Natural killer cell (primary cell): ENCODE results near the gene RSU1. TPM values are rescaled to one million over a fixed set of nuclear protein-coding genes. Genes with fewer than 3 reads are reported as not detected.

ENCODE experiments used
- ATAC-seq, 3 donors: fragments of 150-1000 bp in 2 of 3; fragments of 200-7000 bp in 1 of 3; cut with Tn5 transposase; 1 replicate in 1 of 3; 2 replicates in 2 of 3; pipeline ENCODE4 v1.10.0; 2021; ENCODE audit warnings: mild to moderate bottlenecking in 2 of 3, moderate library complexity in 2 of 3
- DNase-seq, 2 donors: peaks; one replicate each; pipeline versions ENCODE4 v3.0.0 to v3.0.0-alpha.2; 2013 to 2021; ENCODE audit warnings: mixed read lengths in 1 of 2
- H3K27ac ChIP-seq: one replicate; pipeline ENCODE4 v1.5.1; 2013; ENCODE audit warnings: mild to moderate bottlenecking, low read length
- H3K27me3 ChIP-seq: one replicate; pipeline ENCODE4 v1.6.1; 2013; ENCODE audit warnings: low read length; ENCODE audit not compliant: control insufficient read depth, insufficient read depth
- H3K36me3 ChIP-seq: one replicate; pipeline ENCODE4 v1.6.1; 2013; ENCODE audit warnings: low read length; ENCODE audit not compliant: control insufficient read depth, insufficient read depth
- H3K4me1 ChIP-seq: one replicate; pipeline ENCODE4 v1.6.1; 2013; ENCODE audit warnings: low read length; ENCODE audit not compliant: control insufficient read depth, insufficient read depth
- H3K4me3 ChIP-seq: one replicate; pipeline ENCODE4 v1.5.1; 2013; ENCODE audit warnings: low read length
- H3K9me3 ChIP-seq: one replicate; pipeline ENCODE4 v1.6.1; 2013; ENCODE audit warnings: low read length; ENCODE audit not compliant: control insufficient read depth, insufficient read depth
- H3K27ac Mint-ChIP-seq, 2 donors: one replicate each; pipeline ENCODE4 v1.8.0; 2022; ENCODE audit warnings: mild to moderate bottlenecking in 2 of 2, mixed read lengths in 2 of 2, moderate library complexity in 1 of 2
- H3K27me3 Mint-ChIP-seq, 2 donors: one replicate each; pipeline ENCODE4 v1.8.0; 2022; ENCODE audit warnings: low read depth in 2 of 2, mixed read lengths in 2 of 2
- H3K36me3 Mint-ChIP-seq: one replicate; pipeline ENCODE4 v1.8.0; 2022; ENCODE audit warnings: mixed read lengths
- H3K4me1 Mint-ChIP-seq, 2 donors: one replicate each; pipeline ENCODE4 v1.8.0; 2022; ENCODE audit warnings: mixed read lengths in 2 of 2
- H3K4me3 Mint-ChIP-seq: one replicate; pipeline ENCODE4 v1.8.0; 2022; ENCODE audit warnings: mild to moderate bottlenecking, moderate library complexity, mixed read lengths
- H3K9me3 Mint-ChIP-seq, 2 donors: one replicate each; pipeline ENCODE4 v1.8.0; 2022; ENCODE audit warnings: mixed read lengths in 2 of 2
- CTCF ChIP-seq: fragments of 200-600 bp; IDR thresholded peaks from one replicate; pipeline ENCODE4 v1.8.0; 2022; ENCODE audit warnings: antibody characterized with exemption
- WGBS: methylation state at CpG from one replicate; pipeline ENCODE4 v1.1.7; 2013; ENCODE audit warnings: missing lambda C conversion rate; ENCODE audit not compliant: insufficient coverage; 5-methylcytosine and 5-hydroxymethylcytosine counted together
- intact Hi-C: fragments of 100-400 bp; cut with micrococcal nuclease; formaldehyde crosslinking; loops from one replicate; pipeline ENCODE4 v1.14.2; 2022
- total RNA-seq, 4 donors: library from RNA; stranded (reverse); fragments of 120-200 nt in 1 of 4; gene quantifications; one replicate each; pipeline versions ENCODE4 v1.2.3 to v1.2.4, GENCODE V29; 2013 to 2022

Gene RSU1
- total RNA-seq, 3 donors from 2014 or later (not counting 1 experiment from before 2014, with no cell fraction given) = 75.0 to 85.3 (median 80.0) TPM

GRCh38 chr10:16681521-16681920 is 135.7 kb downstream of the RSU1 start:
- Histone ChIP-seq H3K36me3 (no peaks in the 10 kb centered on the region), H3K9me3 (no peaks in the 10 kb centered on the region), H3K4me1 (no peaks in the 10 kb centered on the region), H3K4me3 (no peak overlapping the region), H3K27me3 (no peaks in the 10 kb centered on the region), H3K27ac (no peak overlapping the region)
- Mint-ChIP-seq H3K27ac (no peak overlapping the region), H3K9me3 (no peaks in the 10 kb centered on the region), H3K36me3 (peaks cover 13% of the 10 kb centered on the region), H3K4me3 (no peak overlapping the region), H3K4me1 (peaks cover 13% of the 10 kb centered on the region in 2 donors), H3K27me3 (no peaks in the 10 kb centered on the region)
- ATAC-seq (no peak), DNase-seq (no peak)
- no peak for TF ChIP-seq CTCF
- intact Hi-C loops = no loop called here
- WGBS = 73% methylated on average over 1 of the region's 1 CpG

GRCh38 chr10:16679511-16679910 is 137.7 kb downstream of the RSU1 start:
- intact Hi-C loops = no loop called here
- TF ChIP-seq CTCF = no peak
- no peaks in the 10 kb centered on the region for H3K27me3 ChIP-seq
- H3K4me3 ChIP-seq = no peak overlapping the region
- no peaks in the 10 kb centered on the region for H3K9me3 Mint-ChIP-seq
- H3K4me1 Mint-ChIP-seq = peaks cover 13 to 20% of the 10 kb centered on the region in 2 donors
- no peaks in the 10 kb centered on the region for H3K4me1 ChIP-seq
- no peaks in the 10 kb centered on the region for H3K27me3 Mint-ChIP-seq
- no peaks in the 10 kb centered on the region for H3K36me3 ChIP-seq
- H3K9me3 ChIP-seq = no peaks in the 10 kb centered on the region
- peaks cover 13% of the 10 kb centered on the region for H3K36me3 Mint-ChIP-seq
- no peak overlapping the region for H3K27ac ChIP-seq
- H3K27ac Mint-ChIP-seq = no peak overlapping the region
- no peak for ATAC-seq
- DNase-seq = no peak
- no peak overlapping the region for H3K4me3 Mint-ChIP-seq
- WGBS = 98% methylated on average over 6 of the region's 6 CpGs

GRCh38 chr10:16675334-16675733 is 141.9 kb downstream of the RSU1 start:
- H3K9me3 ChIP-seq = no peaks in the 10 kb centered on the region
- Mint-ChIP-seq H3K27me3 (no peaks in the 10 kb centered on the region), H3K9me3 (no peaks in the 10 kb centered on the region), H3K4me1 (peaks cover 13 to 16% of the 10 kb centered on the region in 2 donors), H3K27ac (no peak overlapping the region), H3K4me3 (no peak overlapping the region), H3K36me3 (peaks cover 13% of the 10 kb centered on the region)
- H3K27ac ChIP-seq = no peak overlapping the region
- ATAC-seq = no peak
- no peak for TF ChIP-seq CTCF
- WGBS = 82% methylated on average over 1 of the region's 2 CpGs
- H3K27me3 ChIP-seq = no peaks in the 10 kb centered on the region
- H3K4me3 ChIP-seq = no peak overlapping the region
- no peaks in the 10 kb centered on the region for H3K4me1 ChIP-seq
- H3K36me3 ChIP-seq = no peaks in the 10 kb centered on the region
- no peak for DNase-seq
- intact Hi-C loops = no loop called here

- no peak for ATAC-seq
- no peak overlapping the region for H3K27ac Mint-ChIP-seq
- no peaks in the 10 kb centered on the region for H3K4me1 ChIP-seq
- no peaks in the 10 kb centered on the region for H3K36me3 ChIP-seq
- H3K27ac ChIP-seq = no peak overlapping the region
- H3K27me3 Mint-ChIP-seq = no peaks in the 10 kb centered on the region
- H3K36me3 Mint-ChIP-seq = peaks cover 9% of the 10 kb centered on the region
- H3K4me3 ChIP-seq = no peak overlapping the region
- 97% methylated on average over 9 of the region's 9 CpGs for whole genome bisulfite sequencing
- no peak for TF ChIP-seq CTCF
- no peak for DNase-seq
- intact Hi-C loops = no loop called here
- no peak overlapping the region for H3K4me3 Mint-ChIP-seq
- H3K4me1 Mint-ChIP-seq = peaks cover 17 to 24% of the 10 kb centered on the region in 2 donors
- H3K9me3 Mint-ChIP-seq = no peaks in the 10 kb centered on the region
- no peaks in the 10 kb centered on the region for H3K9me3 ChIP-seq
- no peaks in the 10 kb centered on the region for H3K27me3 ChIP-seq
These were observed 143.0 kb downstream of the RSU1 start for GRCh38 chr10:16674147-16674703.
